ENCODE data around the gene TFF3.
"Not testable (repeated sequence)": the region's sequence is repeated elsewhere in the genome, so short reads cannot be mapped to it uniquely, and the experiment has no call there.

The TFF3 gene

GRCh38 chr21:42303443-42303842 is 11.8 kb downstream of the TFF3 start:
- DNase-seq: no peak

- DNase-seq: no peak
Observed at GRCh38 chr21:42302794-42303193, 12.4 kb downstream of the TFF3 start.

GRCh38 chr21:42302076-42302650 is 13.0 kb downstream of the TFF3 start:
- no peak for DNase-seq

- no peak for DNase-seq
Observed at GRCh38 chr21:42301371-42302075, 13.7 kb downstream of the TFF3 start.

GRCh38 chr21:42300956-42301355 is 14.3 kb downstream of the TFF3 start:
- no peak for DNase-seq

- DNase-seq: no peak
Observed at GRCh38 chr21:42300045-42300583, 15.1 kb downstream of the TFF3 start.

- DNase-seq: no peak
Observed at GRCh38 chr21:42299324-42300044, 15.7 kb downstream of the TFF3 start.

GRCh38 chr21:42298657-42299056 is 16.6 kb downstream of the TFF3 start:
- DNase-seq: no peak

- no peak for DNase-seq
Observed at GRCh38 chr21:42298237-42298636, 17.0 kb downstream of the TFF3 start.

- DNase-seq: no peak
Observed at GRCh38 chr21:42297377-42297776, 17.8 kb downstream of the TFF3 start.

GRCh38 chr21:42296501-42296900 is 18.7 kb downstream of the TFF3 start:
- DNase-seq: no peak

- DNase-seq: no peak
Observed at GRCh38 chr21:42295845-42296244, 19.4 kb downstream of the TFF3 start.

- DNase-seq: no peak
Observed at GRCh38 chr21:42294273-42294880, 20.8 kb downstream of the TFF3 start.

- no peak for DNase-seq
Observed at GRCh38 chr21:42293649-42294272, 21.4 kb downstream of the TFF3 start.

GRCh38 chr21:42292563-42293142 is 22.6 kb downstream of the TFF3 start:
- not testable (repeated sequence) for DNase-seq

- no peak for DNase-seq
Observed at GRCh38 chr21:42291751-42292562, 23.3 kb downstream of the TFF3 start.

- no peak for DNase-seq
Observed at GRCh38 chr21:42291003-42291750, 24.0 kb downstream of the TFF3 start.

GRCh38 chr21:42290505-42290904 is 24.7 kb downstream of the TFF3 start:
- no peak for DNase-seq

- no peak for DNase-seq
Observed at GRCh38 chr21:42289926-42290325, 25.3 kb downstream of the TFF3 start.

GRCh38 chr21:42288962-42289361 is 26.2 kb downstream of the TFF3 start:
- DNase-seq: no peak
